Hepatic stellate cell (primary cell): ENCODE measurements around the gene EEF2.
"Not testable (repeated sequence)": the region's sequence is repeated elsewhere in the genome, so short reads cannot be mapped to it uniquely, and the experiment has no call there.

Experiments
- DNase-seq: peaks from one replicate; pipeline ENCODE4 v3.0.0; 2011; ENCODE audit warnings: low spot score

The EEF2 gene

GRCh38 chr19:3944018-3944721, 41.1 kb downstream of the EEF2 start:
- DNase-seq, result no peak

GRCh38 chr19:3942790-3943409, 42.4 kb downstream of the EEF2 start:
- DNase-seq, result no peak

- not testable (repeated sequence) for DNase-seq
Measured at GRCh38 chr19:3938300-3938950, 46.8 kb downstream of the EEF2 start.

- DNase-seq, result no peak
Measured at GRCh38 chr19:3936506-3937442, 48.5 kb downstream of the EEF2 start.

- DNase-seq, result no peak
Measured at GRCh38 chr19:3932931-3933810, 52.1 kb downstream of the EEF2 start, which contains the start of gene NMRK2. Gene NMRK2 (plus strand): TSS chr19:3933069. CDS start chr19:3933672, 603 bp downstream.

- DNase-seq, result no peak
Measured at GRCh38 chr19:3931041-3931440, 54.2 kb downstream of the EEF2 start.
